PC-3 (cell line): ENCODE results near the gene BICD2. TPM values are rescaled to one million over a fixed set of nuclear protein-coding genes. Genes with fewer than 3 reads are reported as not detected.

ENCODE experiments used
- ATAC-seq: fragments of 200-7000 bp; cut with Tn5 transposase; 2 replicates; pipeline ENCODE4 v1.9.1; 2020; ENCODE audit warnings: mild to moderate bottlenecking, moderate library complexity
- BruUV-seq: library from RNA; stranded (reverse); fragments of 400-500 nt; replicated peaks from 2 replicates; lab custom pipeline; 2021; lab: Mats Ljungman, UMichigan
- CTCF ChIA-PET: fragments of 300-600 bp; sonication (Branson Sonifier 250); formaldehyde crosslinking; loops from one replicate; lab custom pipeline; 2022; ENCODE audit warnings: antibody characterized with exemption; lab: Charles Lee
- POLR2A ChIA-PET: fragments of 300-600 bp; sonication (Branson Sonifier 250); formaldehyde crosslinking; loops from one replicate; lab custom pipeline; 2022; ENCODE audit warnings: antibody characterized with exemption; ENCODE audit not compliant: unreplicated experiment; lab: Charles Lee
- DNase-seq: peaks from one replicate; pipeline ENCODE4 v3.0.0-alpha.2; 2015
- H2AFZ ChIP-seq: fragments of 300-600 bp; sonication (generic); 2 replicates; pipeline ENCODE4 v1.6.0; 2016; ENCODE audit warnings: antibody characterized with exemption, low read length
- H3F3A ChIP-seq: fragments of 300-600 bp; sonication (generic); one replicate; pipeline ENCODE4 v1.6.0; 2017; ENCODE audit warnings: antibody characterized with exemption, low read length, control low read depth, mild to moderate bottlenecking; ENCODE audit not compliant: unreplicated experiment
- H3K27ac ChIP-seq: fragments of 300-600 bp; sonication (generic); 2 replicates; pipeline ENCODE4 v1.5.1; 2016; ENCODE audit warnings: mild to moderate bottlenecking, low read length
- H3K27me3 ChIP-seq: fragments of 300-600 bp; sonication (generic); 2 replicates; pipeline ENCODE4 v1.6.1; 2016; ENCODE audit warnings: low read length, mixed read lengths
- H3K36me3 ChIP-seq: fragments of 300-600 bp; sonication (generic); 2 replicates; pipeline ENCODE4 v1.6.1; 2016; ENCODE audit warnings: low read depth, mixed run types, low read length, mixed read lengths
- H3K4me1 ChIP-seq: fragments of 300-600 bp; sonication (generic); 2 replicates; pipeline ENCODE4 v1.5.1; 2016; ENCODE audit warnings: low read length; ENCODE audit not compliant: insufficient read depth
- H3K4me2 ChIP-seq: fragments of 300-600 bp; sonication (generic); 2 replicates; pipeline ENCODE4 v1.6.0; 2016; ENCODE audit warnings: low read length
- H3K4me3 ChIP-seq: fragments of 300-600 bp; sonication (generic); 2 replicates; pipeline ENCODE4 v1.5.1; 2016; ENCODE audit warnings: mild to moderate bottlenecking, low read length, mixed read lengths
- H3K79me2 ChIP-seq: fragments of 300-600 bp; sonication (generic); 2 replicates; pipeline ENCODE4 v1.6.1; 2017; ENCODE audit warnings: low read length, mixed read lengths
- H3K9ac ChIP-seq: fragments of 300-600 bp; sonication (generic); 2 replicates; pipeline ENCODE4 v1.6.0; 2016; ENCODE audit warnings: mild to moderate bottlenecking, low read length
- H3K9me2 ChIP-seq: fragments of 300-600 bp; sonication (generic); replicated peaks from 2 replicates; pipeline ENCODE4 v1.6.1; 2016; ENCODE audit warnings: mixed run types, low read length, mixed read lengths
- H3K9me3 ChIP-seq: fragments of 300-600 bp; sonication (generic); 2 replicates; pipeline ENCODE4 v1.6.1; 2016; ENCODE audit warnings: low read length, mixed read lengths
- H4K20me1 ChIP-seq: fragments of 300-600 bp; sonication (generic); 2 replicates; pipeline ENCODE4 v1.6.1; 2016; ENCODE audit warnings: low read length, mixed read lengths
- CTCF ChIP-seq: fragments of 300-600 bp; sonication (generic); conservative IDR thresholded peaks from 2 replicates; pipeline ENCODE4 v1.5.1; 2017; ENCODE audit warnings: antibody characterized with exemption, low read depth, mild to moderate bottlenecking, low read length
- EZH2 ChIP-seq: fragments of 300-600 bp; sonication (generic); IDR thresholded peaks from one replicate; pipeline ENCODE4 v1.6.1; 2017; ENCODE audit warnings: antibody characterized with exemption, mild to moderate bottlenecking, low read length; ENCODE audit not compliant: unreplicated experiment
- EZH2phosphoT487 ChIP-seq: fragments of 300-600 bp; sonication (generic); IDR thresholded peaks from 2 replicates; pipeline ENCODE4 v1.6.1; 2018; ENCODE audit warnings: mild to moderate bottlenecking, antibody characterized with exemption, low read length, borderline replicate concordance
- intact Hi-C: fragments of 100-400 bp; cut with micrococcal nuclease; formaldehyde crosslinking; loops from 2 replicates; pipeline ENCODE4 v1.9.0; 2023
- total RNA-seq: library from RNA; depleted of rRNA; stranded (reverse); fragments of >200 nt; gene quantifications from 2 replicates; pipeline ENCODE4 v1.2.3, GENCODE V29; 2014

The BICD2 gene
- total RNA-seq, 1 experiment from 2014 or later, result 26.3 TPM

- Histone ChIP-seq H4K20me1 (no peaks in the 10 kb centered on the region; the same call in 1 of the 2 replicates), H3F3A (no peaks in the 10 kb centered on the region), H3K27me3 (no peaks in the 10 kb centered on the region), H3K4me3 (no peak overlapping the region), H3K9ac (no peak overlapping the region), H3K79me2 (peaks cover 95% of the 10 kb centered on the region), H3K27ac (no peak overlapping the region), H3K9me2 (no peaks in the 10 kb centered on the region), H3K4me1 (peaks cover 9% of the 10 kb centered on the region), H2AFZ (no peak overlapping the region), H3K9me3 (no peaks in the 10 kb centered on the region), H3K36me3 (no peaks in the 10 kb centered on the region), H3K4me2 (no peak overlapping the region)
- intact Hi-C loops, result no loop called here
- ChIA-PET CTCF (no interaction called here), POLR2A (no interaction called here)
- DNase-seq (no peak), ATAC-seq (no peak)
- BruUV-seq, result no TSS peak
- TF ChIP-seq CTCF, result no peak
- TF ChIP-seq EZH2, result no peak
- TF ChIP-seq EZH2phosphoT487, result no peak
These were observed 17.8 kb downstream of the BICD2 start for GRCh38 chr9:92746567-92747458.

- Histone ChIP-seq H3K9me3 (no peaks in the 10 kb centered on the region), H3K4me3 (no peak overlapping the region), H3K36me3 (no peaks in the 10 kb centered on the region), H3F3A (no peaks in the 10 kb centered on the region), H3K27me3 (no peaks in the 10 kb centered on the region), H3K9ac (no peak overlapping the region), H3K9me2 (no peaks in the 10 kb centered on the region), H4K20me1 (no peaks in the 10 kb centered on the region; the same call in 1 of the 2 replicates), H2AFZ (no peak overlapping the region), H3K79me2 (peaks cover 96% of the 10 kb centered on the region), H3K4me2 (no peak overlapping the region), H3K4me1 (peaks cover 9% of the 10 kb centered on the region), H3K27ac (no peak overlapping the region)
- TF ChIP-seq CTCF, result no peak
- TF ChIP-seq EZH2, result no peak
- no peak for TF ChIP-seq EZH2phosphoT487
- no peak for ATAC-seq
- CTCF ChIA-PET, result no interaction called here
- no peak for DNase-seq
- intact Hi-C loops, result no loop called here
- no TSS peak for BruUV-seq
- POLR2A ChIA-PET, result no interaction called here
These were observed 18.8 kb downstream of the BICD2 start for GRCh38 chr9:92745881-92746280.

GRCh38 chr9:92745331-92745730 is 19.3 kb downstream of the BICD2 start:
- H3K4me3 ChIP-seq, result no peak overlapping the region
- no peak for TF ChIP-seq CTCF
- no peak for TF ChIP-seq EZH2phosphoT487
- no peak for TF ChIP-seq EZH2
- no peaks in the 10 kb centered on the region for H3F3A ChIP-seq
- H3K4me2 ChIP-seq, result no peak overlapping the region
- no peaks in the 10 kb centered on the region; the same call in 1 of the 2 replicates for H4K20me1 ChIP-seq
- H3K9me3 ChIP-seq, result no peaks in the 10 kb centered on the region
- peaks cover 96% of the 10 kb centered on the region for H3K79me2 ChIP-seq
- H3K27ac ChIP-seq, result no peak overlapping the region
- ATAC-seq (no peak), DNase-seq (no peak)
- no peak overlapping the region for H3K9ac ChIP-seq
- POLR2A ChIA-PET, result no interaction called here
- no peak overlapping the region for H2AFZ ChIP-seq
- H3K4me1 ChIP-seq, result peaks cover 9% of the 10 kb centered on the region
- H3K27me3 ChIP-seq, result no peaks in the 10 kb centered on the region
- H3K9me2 ChIP-seq, result no peaks in the 10 kb centered on the region
- intact Hi-C loops, result no loop called here
- no peaks in the 10 kb centered on the region for H3K36me3 ChIP-seq
- CTCF ChIA-PET, result no interaction called here
- BruUV-seq, result no TSS peak
